ENCODE measurements around the gene ERH.

ERH gene

GRCh38 chr14:69355154-69355597, 42.9 kb downstream of the ERH start:
- TF ChIP-seq SIN3A (IDR thresholded peaks at IDR 0.05; ENCODE audit: borderline replicate concordance, insufficient read depth, low read length) (no peak), REST (IDR thresholded peaks at IDR 0.05; ENCODE audit: insufficient read depth in 1 of 2, low read depth in 2 of 2, low read length in 2 of 2) (no peak), TAF1 (IDR thresholded peaks at IDR 0.05; ENCODE audit: borderline replicate concordance, insufficient read depth, low read length) (no peak), POLR2AphosphoS5 (IDR thresholded peaks at IDR 0.05; ENCODE audit: low read depth, low read length) (no peak), FOXP2 (optimal IDR thresholded peaks at IDR 0.05; ENCODE audit: borderline replicate concordance, extremely low read depth, extremely low read length, insufficient read depth) (no peak)

- TF ChIP-seq FOXP2 (optimal IDR thresholded peaks at IDR 0.05; ENCODE audit: borderline replicate concordance, extremely low read depth, extremely low read length, insufficient read depth) = no peak
- TF ChIP-seq POLR2AphosphoS5 (IDR thresholded peaks at IDR 0.05; ENCODE audit: low read depth, low read length) = no peak
- no peak for TF ChIP-seq SIN3A (IDR thresholded peaks at IDR 0.05; ENCODE audit: borderline replicate concordance, insufficient read depth, low read length)
- TF ChIP-seq REST (IDR thresholded peaks at IDR 0.05; ENCODE audit: insufficient read depth in 1 of 2, low read depth in 2 of 2, low read length in 2 of 2) = no peak
- TF ChIP-seq TAF1 (IDR thresholded peaks at IDR 0.05; ENCODE audit: borderline replicate concordance, insufficient read depth, low read length) = no peak
Measured at GRCh38 chr14:69354383-69355153, 43.5 kb downstream of the ERH start.

GRCh38 chr14:69353168-69353567, 44.9 kb downstream of the ERH start:
- no peak for TF ChIP-seq POLR2AphosphoS5 (IDR thresholded peaks at IDR 0.05; ENCODE audit: low read depth, low read length)
- no peak for TF ChIP-seq FOXP2 (optimal IDR thresholded peaks at IDR 0.05; ENCODE audit: borderline replicate concordance, extremely low read depth, extremely low read length, insufficient read depth)
- no peak for TF ChIP-seq SIN3A (IDR thresholded peaks at IDR 0.05; ENCODE audit: borderline replicate concordance, insufficient read depth, low read length)
- TF ChIP-seq TAF1 (IDR thresholded peaks at IDR 0.05; ENCODE audit: borderline replicate concordance, insufficient read depth, low read length) = no peak
- TF ChIP-seq REST (IDR thresholded peaks at IDR 0.05; ENCODE audit: insufficient read depth in 1 of 2, low read depth in 2 of 2, low read length in 2 of 2) = no peak

- TF ChIP-seq TAF1 (IDR thresholded peaks at IDR 0.05; ENCODE audit: borderline replicate concordance, insufficient read depth, low read length) (no peak), POLR2AphosphoS5 (IDR thresholded peaks at IDR 0.05; ENCODE audit: low read depth, low read length) (no peak)
Measured at GRCh38 chr14:69351911-69352310, 46.2 kb downstream of the ERH start.

GRCh38 chr14:69351385-69351784, 46.7 kb downstream of the ERH start:
- TF ChIP-seq SIN3A (IDR thresholded peaks at IDR 0.05; ENCODE audit: borderline replicate concordance, insufficient read depth, low read length) (no peak), TAF1 (IDR thresholded peaks at IDR 0.05; ENCODE audit: borderline replicate concordance, insufficient read depth, low read length) (no peak), FOXP2 (optimal IDR thresholded peaks at IDR 0.05; ENCODE audit: borderline replicate concordance, extremely low read depth, extremely low read length, insufficient read depth) (no peak), REST (IDR thresholded peaks at IDR 0.05; ENCODE audit: insufficient read depth in 1 of 2, low read depth in 2 of 2, low read length in 2 of 2) (no peak), POLR2AphosphoS5 (IDR thresholded peaks at IDR 0.05; ENCODE audit: low read depth, low read length) (no peak)

All from PFSK-1 (cell line).